Measurements from ENCODE around the gene CTNND2.

CTNND2 gene

GRCh38 chr5:11642438-11642837 is 261.8 kb downstream of the CTNND2 start (continued):
- TF ChIP-seq, protein P1, sequence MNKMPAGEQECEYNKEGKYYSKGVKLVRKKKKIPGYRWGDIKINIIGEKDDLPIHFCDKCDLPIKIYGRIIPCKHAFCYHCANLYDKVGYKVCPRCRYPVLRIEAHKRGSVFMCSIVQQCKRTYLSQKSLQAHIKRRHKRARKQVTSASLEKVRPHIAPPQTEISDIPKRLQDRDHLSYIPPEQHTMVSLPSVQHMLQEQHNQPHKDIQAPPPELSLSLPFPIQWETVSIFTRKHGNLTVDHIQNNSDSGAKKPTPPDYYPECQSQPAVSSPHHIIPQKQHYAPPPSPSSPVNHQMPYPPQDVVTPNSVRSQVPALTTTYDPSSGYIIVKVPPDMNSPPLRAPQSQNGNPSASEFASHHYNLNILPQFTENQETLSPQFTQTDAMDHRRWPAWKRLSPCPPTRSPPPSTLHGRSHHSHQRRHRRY (tag by site-specific recombination; IDR thresholded peaks at IDR 0.05): no peak
- TF ChIP-seq, protein P2, sequence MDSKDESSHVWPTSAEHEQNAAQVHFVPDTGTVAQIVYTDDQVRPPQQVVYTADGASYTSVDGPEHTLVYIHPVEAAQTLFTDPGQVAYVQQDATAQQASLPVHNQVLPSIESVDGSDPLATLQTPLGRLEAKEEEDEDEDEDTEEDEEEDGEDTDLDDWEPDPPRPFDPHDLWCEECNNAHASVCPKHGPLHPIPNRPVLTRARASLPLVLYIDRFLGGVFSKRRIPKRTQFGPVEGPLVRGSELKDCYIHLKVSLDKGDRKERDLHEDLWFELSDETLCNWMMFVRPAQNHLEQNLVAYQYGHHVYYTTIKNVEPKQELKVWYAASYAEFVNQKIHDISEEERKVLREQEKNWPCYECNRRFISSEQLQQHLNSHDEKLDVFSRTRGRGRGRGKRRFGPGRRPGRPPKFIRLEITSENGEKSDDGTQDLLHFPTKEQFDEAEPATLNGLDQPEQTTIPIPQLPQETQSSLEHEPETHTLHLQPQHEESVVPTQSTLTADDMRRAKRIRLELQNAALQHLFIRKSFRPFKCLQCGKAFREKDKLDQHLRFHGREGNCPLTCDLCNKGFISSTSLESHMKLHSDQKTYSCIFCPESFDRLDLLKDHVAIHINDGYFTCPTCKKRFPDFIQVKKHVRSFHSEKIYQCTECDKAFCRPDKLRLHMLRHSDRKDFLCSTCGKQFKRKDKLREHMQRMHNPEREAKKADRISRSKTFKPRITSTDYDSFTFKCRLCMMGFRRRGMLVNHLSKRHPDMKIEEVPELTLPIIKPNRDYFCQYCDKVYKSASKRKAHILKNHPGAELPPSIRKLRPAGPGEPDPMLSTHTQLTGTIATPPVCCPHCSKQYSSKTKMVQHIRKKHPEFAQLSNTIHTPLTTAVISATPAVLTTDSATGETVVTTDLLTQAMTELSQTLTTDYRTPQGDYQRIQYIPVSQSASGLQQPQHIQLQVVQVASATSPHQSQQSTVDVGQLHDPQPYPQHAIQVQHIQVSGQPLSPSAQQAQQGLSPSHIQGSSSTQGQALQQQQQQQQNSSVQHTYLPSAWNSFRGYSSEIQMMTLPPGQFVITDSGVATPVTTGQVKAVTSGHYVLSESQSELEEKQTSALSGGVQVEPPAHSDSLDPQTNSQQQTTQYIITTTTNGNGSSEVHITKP (tag by site-specific recombination; IDR thresholded peaks at IDR 0.05): no peak
- TF ChIP-seq ZNF707 (tag by site-specific recombination; IDR thresholded peaks at IDR 0.05): no peak

DNA sequence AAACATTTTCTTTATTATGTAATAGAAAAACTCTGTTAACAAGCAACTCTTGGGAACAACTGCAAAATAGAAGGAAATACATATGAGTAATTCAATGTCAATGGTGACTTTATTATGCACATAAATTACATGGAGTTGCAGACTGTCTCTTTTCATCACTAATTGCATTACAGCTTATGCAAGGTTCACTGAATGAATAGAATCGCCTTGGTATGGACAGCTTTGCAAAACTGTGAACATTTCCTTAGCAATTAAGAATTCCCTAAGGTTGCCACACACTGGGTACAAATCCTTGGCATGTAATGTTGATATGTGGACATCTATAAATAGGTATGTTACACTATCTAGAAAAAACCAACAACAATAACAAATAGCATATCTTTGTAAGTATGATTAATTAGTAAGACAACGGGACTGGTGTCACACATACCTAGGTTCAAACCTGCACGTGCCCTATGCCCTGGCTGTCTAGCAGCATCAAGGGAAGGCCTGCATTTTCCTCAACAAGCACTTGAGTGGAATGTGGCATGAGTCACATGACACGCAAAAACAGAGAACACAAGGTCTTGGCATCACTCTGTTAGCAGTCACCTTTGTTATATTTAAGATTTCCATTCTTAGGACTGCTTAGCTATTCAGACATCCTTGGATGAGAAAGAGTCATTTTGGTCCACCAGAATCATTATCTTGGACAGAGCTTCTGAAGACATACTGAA is 263.9 kb downstream of the CTNND2 start:
- TF ChIP-seq ZNF140 (tag by site-specific recombination; IDR thresholded peaks at IDR 0.05) (no peak), ZNF266 (tag by site-specific recombination; IDR thresholded peaks at IDR 0.05; ENCODE audit: low read depth) (no peak), ZNF521 (tag by site-specific recombination; IDR thresholded peaks at IDR 0.05) (no peak), ZNF76 (tag by site-specific recombination; IDR thresholded peaks at IDR 0.05; ENCODE audit: borderline replicate concordance, low read depth) (no peak), ZBTB10 (tag by site-specific recombination; IDR thresholded peaks at IDR 0.05) (no peak), ZNF114 (tag by site-specific recombination; IDR thresholded peaks at IDR 0.05) (no peak), ZNF394 (tag by site-specific recombination; IDR thresholded peaks at IDR 0.05; ENCODE audit: borderline replicate concordance) (no peak)
- Histone ChIP-seq H3K27ac (ENCODE audit: extremely low read depth, low read depth, low read length) (no peak overlapping the region), H3K4me1 (ENCODE audit: control insufficient read depth, insufficient read depth, low read length) (no peaks in the 10 kb centered on the region), H3K4me3 (ENCODE audit: low read depth, low read length) (no peak overlapping the region), H3K36me3 (ENCODE audit: control insufficient read depth in 2 of 2, insufficient read depth in 1 of 2, low read length in 2 of 2) (no peaks in the 10 kb centered on the region), H3K9me3 (ENCODE audit: control insufficient read depth, insufficient read depth, low read depth, low read length) (no peaks in the 10 kb centered on the region)
- POLR2A ChIA-PET: no interaction called here
- CTCF ChIA-PET: no interaction called here

GRCh38 chr5:11622785-11623184 is 281.5 kb downstream of the CTNND2 start:
- Histone ChIP-seq H3K4me3 (ENCODE audit: low read depth, low read length) (no peak overlapping the region), H3K4me1 (ENCODE audit: control insufficient read depth, insufficient read depth, low read length) (no peaks in the 10 kb centered on the region), H3K27ac (ENCODE audit: extremely low read depth, low read depth, low read length) (no peak overlapping the region), H3K9me3 (ENCODE audit: control insufficient read depth, insufficient read depth, low read depth, low read length) (no peaks in the 10 kb centered on the region), H3K36me3 (ENCODE audit: control insufficient read depth in 2 of 2, insufficient read depth in 1 of 2, low read length in 2 of 2) (no peaks in the 10 kb centered on the region)
- ChIA-PET CTCF (no interaction called here), POLR2A (no interaction called here)
- no peak for TF ChIP-seq KLF10 (tag by site-specific recombination; IDR thresholded peaks at IDR 0.05)
- TF ChIP-seq, protein P3, sequence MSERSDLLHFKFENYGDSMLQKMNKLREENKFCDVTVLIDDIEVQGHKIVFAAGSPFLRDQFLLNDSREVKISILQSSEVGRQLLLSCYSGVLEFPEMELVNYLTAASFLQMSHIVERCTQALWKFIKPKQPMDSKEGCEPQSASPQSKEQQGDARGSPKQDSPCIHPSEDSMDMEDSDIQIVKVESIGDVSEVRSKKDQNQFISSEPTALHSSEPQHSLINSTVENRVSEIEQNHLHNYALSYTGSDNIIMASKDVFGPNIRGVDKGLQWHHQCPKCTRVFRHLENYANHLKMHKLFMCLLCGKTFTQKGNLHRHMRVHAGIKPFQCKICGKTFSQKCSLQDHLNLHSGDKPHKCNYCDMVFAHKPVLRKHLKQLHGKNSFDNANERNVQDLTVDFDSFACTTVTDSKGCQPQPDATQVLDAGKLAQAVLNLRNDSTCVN (tag by site-specific recombination; optimal IDR thresholded peaks at IDR 0.05): no peak
